Measurements from ENCODE around the gene PABPN1L.

- TF ChIP-seq CTCF (IDR thresholded peaks at IDR 0.05) (no peak), EP300 (IDR thresholded peaks at IDR 0.05) (no peak)
Observed at GRCh38 chr16:88893127-88893968, 26.9 kb upstream of the PABPN1L start.

Data from sigmoid colon (tissue), 4 donors.